Measurements from ENCODE around the gene RTKN.

RTKN gene

DNA sequence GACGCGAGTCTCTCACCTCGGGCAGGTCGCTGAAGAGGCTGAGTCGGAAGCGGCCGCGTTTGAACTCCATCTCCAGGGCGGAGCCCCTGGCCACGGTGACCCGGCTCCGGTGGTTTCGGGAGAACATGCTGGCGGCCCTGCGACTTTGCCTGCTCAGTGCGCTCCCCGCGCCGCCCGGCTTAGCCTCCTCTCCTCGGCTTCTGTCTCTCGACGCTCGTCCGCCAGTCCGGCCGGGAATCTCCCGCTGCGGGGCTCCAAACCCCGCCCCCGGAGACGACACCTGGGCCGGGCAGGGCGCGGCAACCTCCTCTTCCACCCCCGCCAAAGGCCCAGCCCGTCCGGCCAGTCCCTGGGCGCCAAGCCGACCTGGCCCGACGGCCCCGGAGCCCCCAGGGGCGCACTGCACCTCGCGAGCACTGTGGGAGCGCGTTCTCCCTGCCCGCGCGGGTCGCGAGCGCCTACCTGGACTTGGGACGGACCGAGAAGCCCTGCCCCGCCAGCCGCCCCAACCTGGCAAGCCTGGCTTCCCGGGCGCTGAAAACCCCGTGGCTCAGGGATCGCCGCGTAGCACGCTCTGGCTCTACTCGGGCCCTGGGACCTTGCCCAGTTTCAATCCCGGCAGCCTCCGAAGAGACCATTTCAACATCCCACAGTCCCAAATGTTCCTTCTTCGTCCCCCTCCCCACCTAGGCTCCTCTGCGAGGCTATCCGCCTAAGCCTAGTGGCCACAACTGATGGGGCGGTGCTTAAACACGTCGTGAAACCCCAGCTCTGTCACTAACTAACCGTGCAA, at the start of gene RTKN:
TSS of gene RTKN (minus strand) at position 248 of the 793 bp plus-strand sequence. CDS start at position 127, 121 bp downstream.
- no peak within 1 kb of the TSS for H3K27ac ChIP-seq (ENCODE audit: low read depth, low read length)
- no peaks in the 10 kb centered on the region for H3K9me2 ChIP-seq (replicated peaks; ENCODE audit: insufficient read depth, low read length)
- H3K9me3 ChIP-seq (ENCODE audit: insufficient read depth, low read length), result no peaks in the 10 kb centered on the region
- no peaks in the 10 kb centered on the region for H3K36me3 ChIP-seq (ENCODE audit: low read length)
- no peaks in the 10 kb centered on the region for H3K79me2 ChIP-seq (ENCODE audit: insufficient read depth, low read length)
- no peak within 1 kb of the TSS for H3K9ac ChIP-seq (ENCODE audit: low read length)
- H4K20me1 ChIP-seq (ENCODE audit: low read depth, low read length), result no peaks in the 10 kb centered on the region
- H3F3A ChIP-seq (ENCODE audit: insufficient read depth), result no peaks in the 10 kb centered on the region
- no peak within 1 kb of the TSS for H2AFZ ChIP-seq (ENCODE audit: low read depth, low read length, severe bottlenecking)
- no peak within 1 kb of the TSS for H3K4me2 ChIP-seq (ENCODE audit: low read depth, low read length, poor library complexity, severe bottlenecking)
- H3K4me3 ChIP-seq (ENCODE audit: insufficient read depth, low read length, poor library complexity, severe bottlenecking), result no peak within 1 kb of the TSS
- no peaks in the 10 kb centered on the region for H3K27me3 ChIP-seq (ENCODE audit: low read length)
- TF ChIP-seq CTCF (IDR thresholded peaks at IDR 0.05; ENCODE audit: insufficient read depth, low read length, poor library complexity, severe bottlenecking) (no peak), EZH2phosphoT487 (conservative IDR thresholded peaks at IDR 0.05; ENCODE audit: low read length) (no peak)

GRCh38 chr2:74489906-74490305, 48.2 kb upstream of the RTKN start:
- H3K27me3 ChIP-seq (ENCODE audit: low read length), result no peaks in the 10 kb centered on the region
- no peaks in the 10 kb centered on the region for H3K9me2 ChIP-seq (replicated peaks; ENCODE audit: insufficient read depth, low read length)
- no peaks in the 10 kb centered on the region for H3K36me3 ChIP-seq (ENCODE audit: low read length)
- no peak for TF ChIP-seq CTCF (IDR thresholded peaks at IDR 0.05; ENCODE audit: insufficient read depth, low read length, poor library complexity, severe bottlenecking)
- no peak for TF ChIP-seq EZH2phosphoT487 (conservative IDR thresholded peaks at IDR 0.05; ENCODE audit: low read length)
- H3K4me2 ChIP-seq (ENCODE audit: low read depth, low read length, poor library complexity, severe bottlenecking), result no peak overlapping the region
- no peak overlapping the region for H3K27ac ChIP-seq (ENCODE audit: low read depth, low read length)
- H3F3A ChIP-seq (ENCODE audit: insufficient read depth), result no peaks in the 10 kb centered on the region
- H3K9ac ChIP-seq (ENCODE audit: low read length), result no peak overlapping the region
- no peak overlapping the region for H2AFZ ChIP-seq (ENCODE audit: low read depth, low read length, severe bottlenecking)
- H4K20me1 ChIP-seq (ENCODE audit: low read depth, low read length), result no peaks in the 10 kb centered on the region
- no peak overlapping the region for H3K4me3 ChIP-seq (ENCODE audit: insufficient read depth, low read length, poor library complexity, severe bottlenecking)
- no peaks in the 10 kb centered on the region for H3K9me3 ChIP-seq (ENCODE audit: insufficient read depth, low read length)
- no peaks in the 10 kb centered on the region for H3K79me2 ChIP-seq (ENCODE audit: insufficient read depth, low read length)

DNA sequence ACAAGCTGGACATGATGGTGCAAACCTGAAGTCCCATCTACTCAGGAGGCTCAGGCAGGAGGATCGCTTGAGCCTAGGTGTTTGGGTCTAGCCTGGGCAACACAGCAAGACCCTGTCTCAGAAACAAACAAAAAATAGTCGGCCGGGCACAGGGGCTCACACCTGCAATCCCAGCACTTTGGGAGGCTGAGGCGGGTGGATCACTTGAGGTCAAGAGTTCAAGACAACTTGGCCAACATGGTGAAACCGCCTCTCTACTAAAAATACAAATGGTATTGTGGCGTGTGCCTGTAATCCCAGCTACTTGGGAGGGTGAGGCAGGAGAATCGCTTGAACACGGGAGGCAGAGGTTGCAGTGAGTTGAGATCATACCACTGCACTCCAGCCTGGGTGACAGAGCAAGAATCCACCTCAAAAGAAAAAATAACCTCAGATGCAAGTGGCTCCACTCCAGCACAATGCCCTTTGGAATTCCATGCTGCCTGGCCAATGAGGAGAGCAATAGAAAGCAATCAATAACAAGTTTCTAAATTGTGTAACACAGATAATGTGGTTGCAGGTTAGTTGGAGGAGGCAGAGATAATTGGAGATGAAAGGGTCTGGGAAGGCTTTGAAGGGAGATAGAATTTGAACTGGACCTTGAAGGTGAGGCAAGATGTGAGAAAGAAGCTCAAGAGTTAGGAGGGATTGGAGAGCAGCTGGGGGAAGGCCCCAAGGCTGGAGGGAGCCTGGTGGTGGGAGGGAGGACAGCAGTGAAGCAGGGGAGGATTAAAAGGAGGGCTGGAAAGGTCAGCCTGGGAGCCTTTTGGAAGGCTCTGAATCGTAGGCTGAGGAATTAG, 47.1 kb upstream of the RTKN start:
- no peaks in the 10 kb centered on the region for H3K27me3 ChIP-seq (ENCODE audit: low read length)
- H4K20me1 ChIP-seq (ENCODE audit: low read depth, low read length), result no peaks in the 10 kb centered on the region
- no peak for TF ChIP-seq EZH2phosphoT487 (conservative IDR thresholded peaks at IDR 0.05; ENCODE audit: low read length)
- no peak for TF ChIP-seq CTCF (IDR thresholded peaks at IDR 0.05; ENCODE audit: insufficient read depth, low read length, poor library complexity, severe bottlenecking)
- no peak overlapping the region for H3K9ac ChIP-seq (ENCODE audit: low read length)
- no peak overlapping the region for H3K27ac ChIP-seq (ENCODE audit: low read depth, low read length)
- H2AFZ ChIP-seq (ENCODE audit: low read depth, low read length, severe bottlenecking), result no peak overlapping the region
- no peak overlapping the region for H3K4me2 ChIP-seq (ENCODE audit: low read depth, low read length, poor library complexity, severe bottlenecking)
- peaks cover 4% of the 10 kb centered on the region for H3K79me2 ChIP-seq (ENCODE audit: insufficient read depth, low read length)
- no peak overlapping the region for H3K4me3 ChIP-seq (ENCODE audit: insufficient read depth, low read length, poor library complexity, severe bottlenecking)
- no peaks in the 10 kb centered on the region for H3K36me3 ChIP-seq (ENCODE audit: low read length)
- no peaks in the 10 kb centered on the region for H3K9me2 ChIP-seq (replicated peaks; ENCODE audit: insufficient read depth, low read length)
- no peaks in the 10 kb centered on the region for H3F3A ChIP-seq (ENCODE audit: insufficient read depth)
- no peaks in the 10 kb centered on the region for H3K9me3 ChIP-seq (ENCODE audit: insufficient read depth, low read length)

Data from SU-DHL-6 (cell line).